Natural killer cell treated with Interleukin-12 subunit alpha and Interleukin-12 subunit beta and Interleukin-15 and Interleukin-18, amount 100 ng/mL, for 72 hours (primary cell): ENCODE results near the gene GPD1. TPM values are rescaled to one million over a fixed set of nuclear protein-coding genes. Genes with fewer than 3 reads are reported as not detected.

Experiments used
- ATAC-seq, 2 donors: fragments of 150-1000 bp; cut with Tn5 transposase in 1 of 2; sonication (Bioruptor Pico), chemical (Tn5 transposase) in 1 of 2; 2 replicates each; pipeline ENCODE4 v1.10.0; 2021
- DNase-seq: peaks from one replicate; pipeline ENCODE4 v3.0.0; 2022; ENCODE audit warnings: low spot score
- H3K27ac Mint-ChIP-seq, 2 donors: 1 replicate in 1 of 2; 2 replicates in 1 of 2; pipeline ENCODE4 v1.8.0; 2022; ENCODE audit warnings: mixed read lengths in 2 of 2, mild to moderate bottlenecking in 1 of 2, moderate library complexity in 1 of 2
- H3K27me3 Mint-ChIP-seq, 2 donors: 1 replicate in 1 of 2; 2 replicates in 1 of 2; pipeline ENCODE4 v1.8.0; 2022; ENCODE audit warnings: mixed read lengths in 2 of 2
- H3K36me3 Mint-ChIP-seq: one replicate; pipeline ENCODE4 v1.8.0; 2022; ENCODE audit warnings: mixed read lengths
- H3K4me1 Mint-ChIP-seq, 2 donors: 1 replicate in 1 of 2; 2 replicates in 1 of 2; pipeline ENCODE4 v1.8.0; 2022; ENCODE audit warnings: low read depth in 2 of 2, mixed read lengths in 2 of 2, mild to moderate bottlenecking in 1 of 2
- H3K4me3 Mint-ChIP-seq: one replicate; pipeline ENCODE4 v1.8.0; 2022; ENCODE audit warnings: mixed read lengths
- H3K9me3 Mint-ChIP-seq: 2 replicates; pipeline ENCODE4 v1.8.0; 2022; ENCODE audit warnings: mixed read lengths
- total RNA-seq, 2 donors: library from RNA; stranded (reverse); gene quantifications; one replicate each; pipeline ENCODE4 v1.2.3, GENCODE V29; 2022

GPD1 gene
- total RNA-seq, 2 donors from 2014 or later = 0.36 TPM

GRCh38 chr12:50099302-50100008 is 4.4 kb upstream of the GPD1 start:
- H3K36me3 Mint-ChIP-seq = peaks cover 31% of the 10 kb centered on the region
- no peak overlapping the region for H3K4me3 Mint-ChIP-seq
- no peak overlapping the region for H3K27ac Mint-ChIP-seq
- ATAC-seq (no peak), DNase-seq (no peak)
- H3K4me1 Mint-ChIP-seq = peaks cover 0 to 4% of the 10 kb centered on the region in 2 donors
- H3K9me3 Mint-ChIP-seq = no peaks in the 10 kb centered on the region
- H3K27me3 Mint-ChIP-seq = no peaks in the 10 kb centered on the region

- ATAC-seq (no peak), DNase-seq (no peak)
- Mint-ChIP-seq H3K27ac (no peak overlapping the region), H3K4me3 (no peak overlapping the region), H3K27me3 (no peaks in the 10 kb centered on the region), H3K36me3 (peaks cover 24% of the 10 kb centered on the region), H3K9me3 (no peaks in the 10 kb centered on the region), H3K4me1 (peaks cover 0 to 4% of the 10 kb centered on the region in 2 donors)
These were observed 3.2 kb upstream of the GPD1 start for GRCh38 chr12:50100561-50100960.

- no peaks in the 10 kb centered on the region for H3K27me3 Mint-ChIP-seq
- DNase-seq (no peak), ATAC-seq (no peak)
- peaks cover 13% of the 10 kb centered on the region for H3K36me3 Mint-ChIP-seq
- no peaks in the 10 kb centered on the region for H3K4me1 Mint-ChIP-seq
- H3K9me3 Mint-ChIP-seq = no peaks in the 10 kb centered on the region
- H3K27ac Mint-ChIP-seq = no peak overlapping the region
- H3K4me3 Mint-ChIP-seq = no peak overlapping the region
These were observed 2.1 kb upstream of the GPD1 start for GRCh38 chr12:50101663-50102062.

- Mint-ChIP-seq H3K9me3 (no peaks in the 10 kb centered on the region), H3K4me1 (no peaks in the 10 kb centered on the region), H3K27me3 (no peaks in the 10 kb centered on the region), H3K27ac (no peak overlapping the region), H3K36me3 (peaks cover 9% of the 10 kb centered on the region), H3K4me3 (no peak overlapping the region)
- DNase-seq (no peak), ATAC-seq (no peak)
These were observed 1.7 kb upstream of the GPD1 start for GRCh38 chr12:50102131-50102531.

GRCh38 chr12:50102646-50103309 is 1.0 kb upstream of the GPD1 start:
- H3K9me3 Mint-ChIP-seq = no peaks in the 10 kb centered on the region
- H3K4me3 Mint-ChIP-seq = no peak overlapping the region
- ATAC-seq (no peak), DNase-seq (no peak)
- H3K27me3 Mint-ChIP-seq = no peaks in the 10 kb centered on the region
- H3K27ac Mint-ChIP-seq = no peak overlapping the region
- peaks cover 9% of the 10 kb centered on the region for H3K36me3 Mint-ChIP-seq
- H3K4me1 Mint-ChIP-seq = no peaks in the 10 kb centered on the region

- H3K4me1 Mint-ChIP-seq = no peaks in the 10 kb centered on the region
These were observed 457 bp upstream of the GPD1 start for GRCh38 chr12:50103351-50103750.

GRCh38 chr12:50104417-50105366 is 884 bp downstream of the GPD1 start:
- no peak overlapping the region for H3K4me3 Mint-ChIP-seq
- DNase-seq (no peak), ATAC-seq (no peak)
- H3K36me3 Mint-ChIP-seq = peaks cover 3% of the 10 kb centered on the region
- H3K27me3 Mint-ChIP-seq = no peaks in the 10 kb centered on the region
- no peaks in the 10 kb centered on the region for H3K4me1 Mint-ChIP-seq
- H3K9me3 Mint-ChIP-seq = no peaks in the 10 kb centered on the region
- no peak overlapping the region for H3K27ac Mint-ChIP-seq

More at GRCh38 chr12:50103351-50103750, 457 bp upstream of the GPD1 start:
- ATAC-seq (no peak), DNase-seq (no peak)
- Mint-ChIP-seq H3K4me3 (no peak overlapping the region), H3K9me3 (no peaks in the 10 kb centered on the region), H3K27ac (no peak overlapping the region), H3K27me3 (no peaks in the 10 kb centered on the region), H3K36me3 (peaks cover 9% of the 10 kb centered on the region)

- no peaks in the 10 kb centered on the region for H3K27me3 Mint-ChIP-seq
- H3K4me3 Mint-ChIP-seq = no peak overlapping the region
- no peaks in the 10 kb centered on the region for H3K9me3 Mint-ChIP-seq
- no peaks in the 10 kb centered on the region for H3K36me3 Mint-ChIP-seq
- no peak for ATAC-seq
- H3K27ac Mint-ChIP-seq = no peak overlapping the region
- peaks cover 0 to 5% of the 10 kb centered on the region in 2 donors for H3K4me1 Mint-ChIP-seq
- DNase-seq = no peak
These were observed 2.2 kb downstream of the GPD1 start for GRCh38 chr12:50105913-50106450.

GRCh38 chr12:50106907-50107306 is 3.1 kb downstream of the GPD1 start:
- Mint-ChIP-seq H3K27ac (no peak overlapping the region), H3K4me3 (no peak overlapping the region), H3K9me3 (no peaks in the 10 kb centered on the region), H3K36me3 (no peaks in the 10 kb centered on the region), H3K4me1 (peaks cover 5 to 10% of the 10 kb centered on the region in 2 donors), H3K27me3 (no peaks in the 10 kb centered on the region)
- no peak for ATAC-seq
- DNase-seq = no peak

- Mint-ChIP-seq H3K27ac (no peak overlapping the region), H3K4me3 (no peak overlapping the region), H3K9me3 (no peaks in the 10 kb centered on the region), H3K27me3 (no peaks in the 10 kb centered on the region), H3K36me3 (no peaks in the 10 kb centered on the region), H3K4me1 (peaks cover 6 to 10% of the 10 kb centered on the region in 2 donors)
- no peak for DNase-seq
- no peak for ATAC-seq
These were observed 3.8 kb downstream of the GPD1 start for GRCh38 chr12:50107416-50108268.

GRCh38 chr12:50109319-50109718 is 5.5 kb downstream of the GPD1 start:
- no peak for ATAC-seq
- Mint-ChIP-seq H3K27me3 (no peaks in the 10 kb centered on the region), H3K27ac (no peak overlapping the region), H3K36me3 (no peaks in the 10 kb centered on the region), H3K4me1 (peaks cover 7 to 11% of the 10 kb centered on the region in 2 donors), H3K9me3 (no peaks in the 10 kb centered on the region), H3K4me3 (no peak overlapping the region)
- no peak for DNase-seq

- DNase-seq = no peak
- no peak overlapping the region for H3K4me3 Mint-ChIP-seq
These were observed 6.4 kb downstream of the GPD1 start for GRCh38 chr12:50110127-50110761.

More at GRCh38 chr12:50110127-50110761, 6.4 kb downstream of the GPD1 start:
- Mint-ChIP-seq H3K4me1 (peaks cover 11 to 14% of the 10 kb centered on the region in 2 donors), H3K27me3 (no peaks in the 10 kb centered on the region), H3K36me3 (no peaks in the 10 kb centered on the region), H3K9me3 (no peaks in the 10 kb centered on the region), H3K27ac (no peak overlapping the region)
- ATAC-seq = no peak
